Hepatocyte (in vitro differentiated cells): Measurements from ENCODE around the gene ANKLE2.

ENCODE experiments used
- CTCF ChIP-seq: fragments of 200-600 bp; sonication (generic); IDR thresholded peaks from 2 replicates; pipeline ENCODE4 v1.5.1; 2016; ENCODE audit warnings: antibody characterized with exemption, mild to moderate bottlenecking; ENCODE audit not compliant: poor library complexity
- EZH2 ChIP-seq: fragments of 200-600 bp; sonication (generic); IDR thresholded peaks from 2 replicates; pipeline ENCODE4 v1.6.1; 2016; ENCODE audit warnings: antibody characterized with exemption, mild to moderate bottlenecking, borderline replicate concordance
- EZH2phosphoT487 ChIP-seq: fragments of 200-600 bp; sonication (generic); IDR thresholded peaks from one replicate; pipeline ENCODE4 v1.6.1; 2018; ENCODE audit warnings: antibody characterized with exemption, mild to moderate bottlenecking, low read depth, moderate library complexity; ENCODE audit not compliant: unreplicated experiment, severe bottlenecking

GRCh38 chr12:132779781-132780353, 18.2 kb upstream of the ANKLE2 start:
- TF ChIP-seq CTCF = no peak
- no peak for TF ChIP-seq EZH2
- TF ChIP-seq EZH2phosphoT487 = no peak
